ENCODE measurements around the gene RAB5IF.

The RAB5IF gene

GRCh38 chr20:36573798-36574365 lies 31.7 kb upstream of the RAB5IF start:
- Histone ChIP-seq H3K9me3 (ENCODE audit: control insufficient read depth, low read depth, low read length) (no peaks in the 10 kb centered on the region), H3K9ac (ENCODE audit: low read length) (peak overlapping the region; percentile 92), H3K4me1 (ENCODE audit: control insufficient read depth, low read depth, low read length) (peaks cover 42% of the 10 kb centered on the region), H3K27me3 (ENCODE audit: control insufficient read depth, insufficient read depth, low read length) (no peaks in the 10 kb centered on the region), H3K4me3 (ENCODE audit: low read length) (peak overlapping the region; percentile 86), H3K36me3 (ENCODE audit: control insufficient read depth, low read depth, low read length) (peaks cover 4% of the 10 kb centered on the region), H3K27ac (ENCODE audit: low read length) (no peak overlapping the region)

- Histone ChIP-seq H3K27ac (ENCODE audit: low read length) (peak overlapping the region; percentile 64), H3K9ac (ENCODE audit: low read length) (peak overlapping the region; percentile 92), H3K9me3 (ENCODE audit: control insufficient read depth, low read depth, low read length) (no peaks in the 10 kb centered on the region), H3K27me3 (ENCODE audit: control insufficient read depth, insufficient read depth, low read length) (no peaks in the 10 kb centered on the region), H3K4me3 (ENCODE audit: low read length) (peak overlapping the region; percentile 86), H3K36me3 (ENCODE audit: control insufficient read depth, low read depth, low read length) (peaks cover 9% of the 10 kb centered on the region), H3K4me1 (ENCODE audit: control insufficient read depth, low read depth, low read length) (peaks cover 40% of the 10 kb centered on the region)
Measured at GRCh38 chr20:36574366-36575135, 31.0 kb upstream of the RAB5IF start.

- Histone ChIP-seq H3K36me3 (ENCODE audit: control insufficient read depth, low read depth, low read length) (peaks cover 19% of the 10 kb centered on the region), H3K27me3 (ENCODE audit: control insufficient read depth, insufficient read depth, low read length) (no peaks in the 10 kb centered on the region), H3K4me1 (ENCODE audit: control insufficient read depth, low read depth, low read length) (peaks cover 29% of the 10 kb centered on the region), H3K9me3 (ENCODE audit: control insufficient read depth, low read depth, low read length) (no peaks in the 10 kb centered on the region), H3K27ac (ENCODE audit: low read length) (no peak overlapping the region), H3K9ac (ENCODE audit: low read length) (no peak overlapping the region), H3K4me3 (ENCODE audit: low read length) (no peak overlapping the region)
Measured at GRCh38 chr20:36576081-36576445, 29.5 kb upstream of the RAB5IF start.

GRCh38 chr20:36578356-36579041 lies 27.1 kb upstream of the RAB5IF start:
- no peak overlapping the region for H3K4me3 ChIP-seq (ENCODE audit: low read length)
- no peaks in the 10 kb centered on the region for H3K9me3 ChIP-seq (ENCODE audit: control insufficient read depth, low read depth, low read length)
- no peak overlapping the region for H3K27ac ChIP-seq (ENCODE audit: low read length)
- peaks cover 10% of the 10 kb centered on the region for H3K4me1 ChIP-seq (ENCODE audit: control insufficient read depth, low read depth, low read length)
- H3K9ac ChIP-seq (ENCODE audit: low read length), result no peak overlapping the region
- H3K27me3 ChIP-seq (ENCODE audit: control insufficient read depth, insufficient read depth, low read length), result no peaks in the 10 kb centered on the region
- peaks cover 40% of the 10 kb centered on the region for H3K36me3 ChIP-seq (ENCODE audit: control insufficient read depth, low read depth, low read length)

- H3K36me3 ChIP-seq (ENCODE audit: control insufficient read depth, low read depth, low read length), result peaks cover 43% of the 10 kb centered on the region
- peaks cover 20% of the 10 kb centered on the region for H3K4me1 ChIP-seq (ENCODE audit: control insufficient read depth, low read depth, low read length)
- H3K9me3 ChIP-seq (ENCODE audit: control insufficient read depth, low read depth, low read length), result no peaks in the 10 kb centered on the region
- no peak overlapping the region for H3K9ac ChIP-seq (ENCODE audit: low read length)
- no peaks in the 10 kb centered on the region for H3K27me3 ChIP-seq (ENCODE audit: control insufficient read depth, insufficient read depth, low read length)
- no peak overlapping the region for H3K4me3 ChIP-seq (ENCODE audit: low read length)
- H3K27ac ChIP-seq (ENCODE audit: low read length), result no peak overlapping the region
Measured at GRCh38 chr20:36579996-36580545, 25.5 kb upstream of the RAB5IF start.

GRCh38 chr20:36582322-36582721 lies 23.3 kb upstream of the RAB5IF start:
- H3K27ac ChIP-seq (ENCODE audit: low read length), result no peak overlapping the region
- H3K36me3 ChIP-seq (ENCODE audit: control insufficient read depth, low read depth, low read length), result peaks cover 43% of the 10 kb centered on the region
- H3K4me1 ChIP-seq (ENCODE audit: control insufficient read depth, low read depth, low read length), result peaks cover 30% of the 10 kb centered on the region
- no peak overlapping the region for H3K4me3 ChIP-seq (ENCODE audit: low read length)
- no peak overlapping the region for H3K9ac ChIP-seq (ENCODE audit: low read length)
- no peaks in the 10 kb centered on the region for H3K27me3 ChIP-seq (ENCODE audit: control insufficient read depth, insufficient read depth, low read length)
- H3K9me3 ChIP-seq (ENCODE audit: control insufficient read depth, low read depth, low read length), result no peaks in the 10 kb centered on the region

GRCh38 chr20:36582821-36583220 lies 22.8 kb upstream of the RAB5IF start:
- no peaks in the 10 kb centered on the region for H3K9me3 ChIP-seq (ENCODE audit: control insufficient read depth, low read depth, low read length)
- no peak overlapping the region for H3K4me3 ChIP-seq (ENCODE audit: low read length)
- no peak overlapping the region for H3K27ac ChIP-seq (ENCODE audit: low read length)
- peaks cover 43% of the 10 kb centered on the region for H3K36me3 ChIP-seq (ENCODE audit: control insufficient read depth, low read depth, low read length)
- no peak overlapping the region for H3K9ac ChIP-seq (ENCODE audit: low read length)
- H3K27me3 ChIP-seq (ENCODE audit: control insufficient read depth, insufficient read depth, low read length), result no peaks in the 10 kb centered on the region
- peaks cover 31% of the 10 kb centered on the region for H3K4me1 ChIP-seq (ENCODE audit: control insufficient read depth, low read depth, low read length)

- Histone ChIP-seq H3K4me1 (ENCODE audit: control insufficient read depth, low read depth, low read length) (peaks cover 31% of the 10 kb centered on the region), H3K27me3 (ENCODE audit: control insufficient read depth, insufficient read depth, low read length) (no peaks in the 10 kb centered on the region), H3K9ac (ENCODE audit: low read length) (no peak overlapping the region), H3K4me3 (ENCODE audit: low read length) (no peak overlapping the region), H3K36me3 (ENCODE audit: control insufficient read depth, low read depth, low read length) (peaks cover 38% of the 10 kb centered on the region), H3K27ac (ENCODE audit: low read length) (no peak overlapping the region), H3K9me3 (ENCODE audit: control insufficient read depth, low read depth, low read length) (no peaks in the 10 kb centered on the region)
Measured at GRCh38 chr20:36584018-36584481, 21.5 kb upstream of the RAB5IF start.

- peak overlapping the region; percentile 46 for H3K4me3 ChIP-seq (ENCODE audit: low read length)
- peak overlapping the region; percentile 54 for H3K27ac ChIP-seq (ENCODE audit: low read length)
- peaks cover 24% of the 10 kb centered on the region for H3K36me3 ChIP-seq (ENCODE audit: control insufficient read depth, low read depth, low read length)
Measured at GRCh38 chr20:36585410-36586125, 20.0 kb upstream of the RAB5IF start.

GRCh38 chr20:36587388-36588070 lies 18.1 kb upstream of the RAB5IF start:
- H3K4me1 ChIP-seq (ENCODE audit: control insufficient read depth, low read depth, low read length), result peaks cover 38% of the 10 kb centered on the region
- H3K36me3 ChIP-seq (ENCODE audit: control insufficient read depth, low read depth, low read length), result peaks cover 10% of the 10 kb centered on the region
- H3K27me3 ChIP-seq (ENCODE audit: control insufficient read depth, insufficient read depth, low read length), result no peaks in the 10 kb centered on the region
- H3K9ac ChIP-seq (ENCODE audit: low read length), result no peak overlapping the region
- H3K9me3 ChIP-seq (ENCODE audit: control insufficient read depth, low read depth, low read length), result no peaks in the 10 kb centered on the region
- no peak overlapping the region for H3K4me3 ChIP-seq (ENCODE audit: low read length)
- no peak overlapping the region for H3K27ac ChIP-seq (ENCODE audit: low read length)

More at GRCh38 chr20:36585410-36586125, 20.0 kb upstream of the RAB5IF start:
- Histone ChIP-seq H3K4me1 (ENCODE audit: control insufficient read depth, low read depth, low read length) (peaks cover 31% of the 10 kb centered on the region), H3K9me3 (ENCODE audit: control insufficient read depth, low read depth, low read length) (no peaks in the 10 kb centered on the region), H3K27me3 (ENCODE audit: control insufficient read depth, insufficient read depth, low read length) (no peaks in the 10 kb centered on the region), H3K9ac (ENCODE audit: low read length) (peak overlapping the region; percentile 47)

Data from iPS-18a (cell line).